ENCODE measurements around the gene GPC6. TPM values are rescaled to one million over a fixed set of nuclear protein-coding genes. Genes with fewer than 3 reads are reported as not detected.

GPC6 gene
- total and polyA plus RNA-seq, 4 donors: 5.0 to 37.4 (median 18.9) TPM

GRCh38 chr13:94192431-94192975, 965.9 kb downstream of the GPC6 start:
- intact Hi-C loops (cut with DNase I): no loop called here
- Histone ChIP-seq H3K4me3 (ENCODE audit: low read length in 2 of 2) (no peak overlapping the region), H3K9me3 (ENCODE audit: control insufficient read depth, low read length) (no peaks in the 10 kb centered on the region), H3K27ac (ENCODE audit: low read depth in 1 of 2, low read length in 2 of 2) (no peak overlapping the region), H3K36me3 (ENCODE audit: control insufficient read depth in 1 of 2, insufficient read depth in 2 of 2, low read length in 1 of 2) (no peaks in the 10 kb centered on the region), H3K27me3 (ENCODE audit: control insufficient read depth in 1 of 2, insufficient read depth in 2 of 2, low read length in 1 of 2) (no peaks in the 10 kb centered on the region), H3K4me1 (ENCODE audit: control insufficient read depth in 1 of 2, insufficient read depth in 2 of 2, low read length in 2 of 2) (no peaks in the 10 kb centered on the region)
- WGBS, 2 donors: 86 to 91% methylated on average over 3 of the region's 3 CpGs
- DNase-seq: no peak
- ATAC-seq (ENCODE audit: low FRiP score): no peak

GRCh38 chr13:94195715-94196114, 969.1 kb downstream of the GPC6 start:
- no peak for ATAC-seq (ENCODE audit: low FRiP score)
- DNase-seq: no peak
- Histone ChIP-seq H3K9me3 (ENCODE audit: control insufficient read depth, low read length) (no peaks in the 10 kb centered on the region), H3K27me3 (ENCODE audit: control insufficient read depth in 1 of 2, insufficient read depth in 2 of 2, low read length in 1 of 2) (no peaks in the 10 kb centered on the region), H3K36me3 (ENCODE audit: control insufficient read depth in 1 of 2, insufficient read depth in 2 of 2, low read length in 1 of 2) (no peaks in the 10 kb centered on the region), H3K4me3 (ENCODE audit: low read length in 2 of 2) (no peak overlapping the region), H3K4me1 (ENCODE audit: control insufficient read depth in 1 of 2, insufficient read depth in 2 of 2, low read length in 2 of 2) (no peaks in the 10 kb centered on the region), H3K27ac (ENCODE audit: low read depth in 1 of 2, low read length in 2 of 2) (no peak overlapping the region)
- WGBS, 2 donors: 89 to 95% methylated on average over 2 of the region's 2 CpGs
- intact Hi-C loops (cut with DNase I): no loop called here

GRCh38 chr13:94196413-94196812, 969.8 kb downstream of the GPC6 start:
- 82 to 85% methylated on average over 5 of the region's 5 CpGs for WGBS, 2 donors
- intact Hi-C loops (cut with DNase I): no loop called here
- no peaks in the 10 kb centered on the region for H3K36me3 ChIP-seq (ENCODE audit: control insufficient read depth in 1 of 2, insufficient read depth in 2 of 2, low read length in 1 of 2)
- DNase-seq: no peak
- no peaks in the 10 kb centered on the region for H3K4me1 ChIP-seq (ENCODE audit: control insufficient read depth in 1 of 2, insufficient read depth in 2 of 2, low read length in 2 of 2)
- H3K27me3 ChIP-seq (ENCODE audit: control insufficient read depth in 1 of 2, insufficient read depth in 2 of 2, low read length in 1 of 2): no peaks in the 10 kb centered on the region
- ATAC-seq (ENCODE audit: low FRiP score): no peak
- H3K27ac ChIP-seq (ENCODE audit: low read depth in 1 of 2, low read length in 2 of 2): no peak overlapping the region
- H3K9me3 ChIP-seq (ENCODE audit: control insufficient read depth, low read length): no peaks in the 10 kb centered on the region
- no peak overlapping the region for H3K4me3 ChIP-seq (ENCODE audit: low read length in 2 of 2)

GRCh38 chr13:94198681-94199080, 972.1 kb downstream of the GPC6 start:
- Histone ChIP-seq H3K27ac (ENCODE audit: low read depth in 1 of 2, low read length in 2 of 2) (no peak overlapping the region), H3K4me3 (ENCODE audit: low read length in 2 of 2) (no peak overlapping the region), H3K36me3 (ENCODE audit: control insufficient read depth in 1 of 2, insufficient read depth in 2 of 2, low read length in 1 of 2) (no peaks in the 10 kb centered on the region), H3K27me3 (ENCODE audit: control insufficient read depth in 1 of 2, insufficient read depth in 2 of 2, low read length in 1 of 2) (no peaks in the 10 kb centered on the region), H3K9me3 (ENCODE audit: control insufficient read depth, low read length) (no peaks in the 10 kb centered on the region), H3K4me1 (ENCODE audit: control insufficient read depth in 1 of 2, insufficient read depth in 2 of 2, low read length in 2 of 2) (no peaks in the 10 kb centered on the region)
- no peak for DNase-seq
- intact Hi-C loops (cut with DNase I): no loop called here
- no peak for ATAC-seq (ENCODE audit: low FRiP score)
- 78 to 84% methylated on average over 4 of the region's 4 CpGs for WGBS, 2 donors

GRCh38 chr13:94199135-94199534, 972.5 kb downstream of the GPC6 start:
- 86 to 88% methylated on average over 3 of the region's 3 CpGs for WGBS, 2 donors
- H3K36me3 ChIP-seq (ENCODE audit: control insufficient read depth in 1 of 2, insufficient read depth in 2 of 2, low read length in 1 of 2): no peaks in the 10 kb centered on the region
- intact Hi-C loops (cut with DNase I): no loop called here
- no peaks in the 10 kb centered on the region for H3K4me1 ChIP-seq (ENCODE audit: control insufficient read depth in 1 of 2, insufficient read depth in 2 of 2, low read length in 2 of 2)
- no peak overlapping the region for H3K4me3 ChIP-seq (ENCODE audit: low read length in 2 of 2)
- H3K27ac ChIP-seq (ENCODE audit: low read depth in 1 of 2, low read length in 2 of 2): no peak overlapping the region
- no peak for DNase-seq
- H3K9me3 ChIP-seq (ENCODE audit: control insufficient read depth, low read length): no peaks in the 10 kb centered on the region
- no peak for ATAC-seq (ENCODE audit: low FRiP score)
- H3K27me3 ChIP-seq (ENCODE audit: control insufficient read depth in 1 of 2, insufficient read depth in 2 of 2, low read length in 1 of 2): no peaks in the 10 kb centered on the region

- no peaks in the 10 kb centered on the region for H3K27me3 ChIP-seq (ENCODE audit: control insufficient read depth in 1 of 2, insufficient read depth in 2 of 2, low read length in 1 of 2)
- no peaks in the 10 kb centered on the region for H3K9me3 ChIP-seq (ENCODE audit: control insufficient read depth, low read length)
- WGBS, 2 donors: 96% methylated on average over 6 of the region's 6 CpGs
- H3K27ac ChIP-seq (ENCODE audit: low read depth in 1 of 2, low read length in 2 of 2): no peak overlapping the region
- intact Hi-C loops (cut with DNase I): no loop called here
- ATAC-seq (ENCODE audit: low FRiP score) (no peak), DNase-seq (no peak)
- no peak overlapping the region for H3K4me3 ChIP-seq (ENCODE audit: low read length in 2 of 2)
- H3K36me3 ChIP-seq (ENCODE audit: control insufficient read depth in 1 of 2, insufficient read depth in 2 of 2, low read length in 1 of 2): no peaks in the 10 kb centered on the region
- H3K4me1 ChIP-seq (ENCODE audit: control insufficient read depth in 1 of 2, insufficient read depth in 2 of 2, low read length in 2 of 2): no peaks in the 10 kb centered on the region
Measured at GRCh38 chr13:94201022-94201421, 974.4 kb downstream of the GPC6 start.

GRCh38 chr13:94204163-94204562, 977.6 kb downstream of the GPC6 start:
- no peaks in the 10 kb centered on the region for H3K9me3 ChIP-seq (ENCODE audit: control insufficient read depth, low read length)
- WGBS, 2 donors: 86 to 88% methylated on average over 2 of the region's 2 CpGs
- H3K4me1 ChIP-seq (ENCODE audit: control insufficient read depth in 1 of 2, insufficient read depth in 2 of 2, low read length in 2 of 2): no peaks in the 10 kb centered on the region
- H3K27ac ChIP-seq (ENCODE audit: low read depth in 1 of 2, low read length in 2 of 2): no peak overlapping the region
- ATAC-seq (ENCODE audit: low FRiP score) (no peak), DNase-seq (no peak)
- H3K27me3 ChIP-seq (ENCODE audit: control insufficient read depth in 1 of 2, insufficient read depth in 2 of 2, low read length in 1 of 2): no peaks in the 10 kb centered on the region
- intact Hi-C loops (cut with DNase I): no loop called here
- no peak overlapping the region for H3K4me3 ChIP-seq (ENCODE audit: low read length in 2 of 2)
- H3K36me3 ChIP-seq (ENCODE audit: control insufficient read depth in 1 of 2, insufficient read depth in 2 of 2, low read length in 1 of 2): no peaks in the 10 kb centered on the region

GRCh38 chr13:94204946-94205345, 978.3 kb downstream of the GPC6 start:
- intact Hi-C loops (cut with DNase I): no loop called here
- 73 to 81% methylated on average over 2 of the region's 2 CpGs for WGBS, 2 donors
- Histone ChIP-seq H3K27me3 (ENCODE audit: control insufficient read depth in 1 of 2, insufficient read depth in 2 of 2, low read length in 1 of 2) (no peaks in the 10 kb centered on the region), H3K9me3 (ENCODE audit: control insufficient read depth, low read length) (no peaks in the 10 kb centered on the region), H3K4me3 (ENCODE audit: low read length in 2 of 2) (no peak overlapping the region), H3K27ac (ENCODE audit: low read depth in 1 of 2, low read length in 2 of 2) (no peak overlapping the region), H3K36me3 (ENCODE audit: control insufficient read depth in 1 of 2, insufficient read depth in 2 of 2, low read length in 1 of 2) (no peaks in the 10 kb centered on the region), H3K4me1 (ENCODE audit: control insufficient read depth in 1 of 2, insufficient read depth in 2 of 2, low read length in 2 of 2) (no peaks in the 10 kb centered on the region)
- no peak for ATAC-seq (ENCODE audit: low FRiP score)
- DNase-seq: no peak

- 74 to 85% methylated on average over 3 of the region's 3 CpGs for WGBS, 2 donors
- H3K9me3 ChIP-seq (ENCODE audit: control insufficient read depth, low read length): no peaks in the 10 kb centered on the region
- intact Hi-C loops (cut with DNase I): no loop called here
- DNase-seq: no peak
- H3K27me3 ChIP-seq (ENCODE audit: control insufficient read depth in 1 of 2, insufficient read depth in 2 of 2, low read length in 1 of 2): no peaks in the 10 kb centered on the region
- ATAC-seq (ENCODE audit: low FRiP score): no peak
- no peaks in the 10 kb centered on the region for H3K4me1 ChIP-seq (ENCODE audit: control insufficient read depth in 1 of 2, insufficient read depth in 2 of 2, low read length in 2 of 2)
- H3K27ac ChIP-seq (ENCODE audit: low read depth in 1 of 2, low read length in 2 of 2): no peak overlapping the region
- no peaks in the 10 kb centered on the region for H3K36me3 ChIP-seq (ENCODE audit: control insufficient read depth in 1 of 2, insufficient read depth in 2 of 2, low read length in 1 of 2)
- no peak overlapping the region for H3K4me3 ChIP-seq (ENCODE audit: low read length in 2 of 2)
Measured at GRCh38 chr13:94205896-94206295, 979.3 kb downstream of the GPC6 start.
